K562 (cell line): Measurements from ENCODE around the gene TMC8. TPM values are rescaled to one million over a fixed set of nuclear protein-coding genes. Genes with fewer than 3 reads are reported as not detected.

Experiments used
- MTA1 ChIP-seq: fragments of 450-650 bp; IDR thresholded peaks from 2 replicates; pipeline ENCODE4 v1.6.1; 2017; ENCODE audit warnings: borderline replicate concordance
- POLR2H ChIP-seq: IDR thresholded peaks from 2 replicates; pipeline ENCODE4 v1.6.1; 2016; ENCODE audit warnings: missing genetic modification characterization, low read depth, mild to moderate bottlenecking, control low read depth, missing compliant biosample characterization, moderate library complexity
- ZBTB7A ChIP-seq: IDR thresholded peaks from 2 replicates; pipeline ENCODE4 v1.6.1; 2011; ENCODE audit warnings: low read depth, mild to moderate bottlenecking, low read length, moderate library complexity, borderline replicate concordance; ENCODE audit not compliant: control insufficient read depth
- ZC3H4 ChIP-seq: sonication (generic); formaldehyde crosslinking; IDR thresholded peaks from 2 replicates; pipeline ENCODE4 v1.9.0; 2021; ENCODE audit warnings: missing genetic modification reagents, borderline replicate concordance
- ZKSCAN1 ChIP-seq: fragments of 150-350 bp; IDR thresholded peaks from 2 replicates; pipeline ENCODE4 v1.6.1; 2016; ENCODE audit warnings: low read depth, low read length
- ZNF586 ChIP-seq: fragments of 450-650 bp; formaldehyde crosslinking; conservative IDR thresholded peaks from 2 replicates; pipeline ENCODE4 v1.4.0; 2020; ENCODE audit warnings: mild to moderate bottlenecking, moderate library complexity
- polyA plus RNA-seq, 8 experiments: library from polyadenylated mRNA; depleted of rRNA in 4 of 8; stranded (reverse) in 5 of 8; unstranded in 3 of 8; fragments of >200 nt; fragmentation: Nextera tagmentation in 2 of 8; fragmentation: Illumina TruSeq in 1 of 8; extraction: Ambion mirVana in 2 of 8; extraction: Trizol in 1 of 8; gene quantifications; 2 replicates each; pipeline versions ENCODE4 v1.2.1 to v1.2.3, GENCODE V29; 2011 to 2014; ENCODE audit warnings: inconsistent platforms in 1 of 8, missing spikeins in 1 of 8
- total RNA-seq, 7 experiments: library from RNA; depleted of rRNA in 6 of 7; stranded (reverse); fragments of >200 nt in 6 of 7; fragmentation: Illumina TruSeq in 2 of 7; extraction: Trizol in 2 of 7; gene quantifications; 2 replicates each; pipeline versions ENCODE4 v1.2.1 to v1.2.3, GENCODE V29; 2011 to 2021; ENCODE audit warnings: low replicate concordance in 1 of 7
- TF ChIP-seq, protein P1 (sequence below): fragments of 250-450 bp; sonication (Bioruptor Pico); IDR thresholded peaks from 2 replicates; pipeline ENCODE4 v1.4.0; 2020; ENCODE audit warnings: mild to moderate bottlenecking, moderate library complexity
- TF ChIP-seq, protein P2 (sequence below): fragments of 250-450 bp; sonication (Bioruptor Pico); IDR thresholded peaks from 2 replicates; pipeline ENCODE4 v1.8.0; 2022; ENCODE audit warnings: moderate library complexity, mild to moderate bottlenecking, inconsistent platforms

Gene TMC8
- total and polyA plus RNA-seq, 9 of the 15 experiments (the other 6 are each of a cell fraction or from before 2014, with no cell fraction given) = 0.13 to 10.9 (median 2.8) TPM

DNA sequence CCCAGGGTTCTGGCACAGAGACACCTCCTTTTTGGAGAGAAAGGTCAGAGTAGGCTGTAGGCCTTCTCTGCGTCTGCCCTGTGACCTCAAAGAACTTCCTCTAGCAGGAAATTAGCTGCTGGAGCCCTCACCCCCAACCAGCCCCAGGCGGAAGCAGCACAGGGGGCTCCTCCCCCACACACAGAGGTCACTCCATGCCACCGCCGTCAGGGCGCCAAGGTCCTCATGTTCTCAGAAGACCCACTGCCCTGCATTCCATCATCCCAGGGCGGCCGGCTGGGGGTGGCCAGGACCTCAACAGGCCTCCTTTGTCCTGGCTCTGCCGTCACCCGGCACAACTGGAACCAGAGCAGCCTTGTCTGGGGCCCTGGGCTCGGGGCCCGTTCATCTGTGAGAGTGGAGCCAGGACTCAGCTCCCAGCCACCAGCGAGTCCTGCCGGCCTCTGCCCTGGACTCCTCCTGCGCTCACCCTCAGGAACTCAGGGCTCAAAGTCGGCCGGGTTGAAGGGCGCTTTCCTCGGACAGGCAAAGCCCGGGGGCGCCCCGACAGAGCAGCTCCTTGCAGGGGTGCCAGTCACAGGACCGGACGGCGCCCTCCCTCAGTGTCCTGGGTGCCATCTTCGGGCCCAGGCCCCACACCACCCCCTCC lies 3.2 kb upstream of the TMC8 start (continued):
- no peak for TF ChIP-seq ZC3H4 (CRISPR knock-in tag)
- TF ChIP-seq ZBTB7A = peak; percentile 77; the same call in 1 of the 2 replicates
- TF ChIP-seq MTA1 = no peak
- no peak for TF ChIP-seq POLR2H (tag)
- TF ChIP-seq, protein P1, sequence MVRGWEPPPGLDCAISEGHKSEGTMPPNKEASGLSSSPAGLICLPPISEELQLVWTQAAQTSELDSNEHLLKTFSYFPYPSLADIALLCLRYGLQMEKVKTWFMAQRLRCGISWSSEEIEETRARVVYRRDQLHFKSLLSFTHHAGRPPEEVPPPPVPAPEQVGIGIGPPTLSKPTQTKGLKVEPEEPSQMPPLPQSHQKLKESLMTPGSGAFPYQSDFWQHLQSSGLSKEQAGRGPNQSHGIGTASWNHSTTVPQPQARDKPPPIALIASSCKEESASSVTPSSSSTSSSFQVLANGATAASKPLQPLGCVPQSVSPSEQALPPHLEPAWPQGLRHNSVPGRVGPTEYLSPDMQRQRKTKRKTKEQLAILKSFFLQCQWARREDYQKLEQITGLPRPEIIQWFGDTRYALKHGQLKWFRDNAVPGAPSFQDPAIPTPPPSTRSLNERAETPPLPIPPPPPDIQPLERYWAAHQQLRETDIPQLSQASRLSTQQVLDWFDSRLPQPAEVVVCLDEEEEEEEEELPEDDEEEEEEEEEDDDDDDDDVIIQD (CRISPR knock-in tag) = no peak
- TF ChIP-seq ZNF586 = no peak
- TF ChIP-seq, protein P2, sequence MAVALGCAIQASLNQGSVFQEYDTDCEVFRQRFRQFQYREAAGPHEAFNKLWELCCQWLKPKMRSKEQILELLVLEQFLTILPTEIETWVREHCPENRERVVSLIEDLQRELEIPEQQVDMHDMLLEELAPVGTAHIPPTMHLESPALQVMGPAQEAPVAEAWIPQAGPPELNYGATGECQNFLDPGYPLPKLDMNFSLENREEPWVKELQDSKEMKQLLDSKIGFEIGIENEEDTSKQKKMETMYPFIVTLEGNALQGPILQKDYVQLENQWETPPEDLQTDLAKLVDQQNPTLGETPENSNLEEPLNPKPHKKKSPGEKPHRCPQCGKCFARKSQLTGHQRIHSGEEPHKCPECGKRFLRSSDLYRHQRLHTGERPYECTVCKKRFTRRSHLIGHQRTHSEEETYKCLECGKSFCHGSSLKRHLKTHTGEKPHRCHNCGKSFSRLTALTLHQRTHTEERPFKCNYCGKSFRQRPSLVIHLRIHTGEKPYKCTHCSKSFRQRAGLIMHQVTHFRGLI (CRISPR knock-in tag) = no peak
- no peak for TF ChIP-seq ZKSCAN1
